ENCODE measurements around the gene CDR2L. TPM values are rescaled to one million over a fixed set of nuclear protein-coding genes. Genes with fewer than 3 reads are reported as not detected.
A peak's percentile ranks its signal among the peaks of the same experiment; 100 is the strongest.

Gene CDR2L
- polyA plus RNA-seq, 2 donors: 3.6 to 4.3 TPM

GRCh38 chr17:75046407-75047289 lies 59.2 kb downstream of the CDR2L start, which contains the start of the genes ATP5PD and KCTD2:
TSS of gene ATP5PD (minus strand) at chr17:75046969. CDS start at chr17:75042650, 4,319 bp downstream.
TSS of gene KCTD2 (plus strand) at chr17:75047225. CDS start at chr17:75047251, 26 bp downstream.
- Histone ChIP-seq H3K4me1 (ENCODE audit: control insufficient read depth in 2 of 2, insufficient read depth in 2 of 2, low read length in 1 of 2) (peaks cover 0 to 2% of the 10 kb centered on the region in 2 donors), H3K36me3 (ENCODE audit: control insufficient read depth in 2 of 2, insufficient read depth in 2 of 2, low read length in 1 of 2) (peaks cover 4 to 6% of the 10 kb centered on the region in 2 donors), H3K27ac (ENCODE audit: low read depth in 2 of 2, low read length in 1 of 2) (peak within 1 kb of the TSS; percentile 98 to 99), H3K27me3 (ENCODE audit: control insufficient read depth in 1 of 2, insufficient read depth in 2 of 2, low read length in 2 of 2) (no peaks in the 10 kb centered on the region), H3K4me3 (ENCODE audit: low read depth in 1 of 2, low read length in 2 of 2) (peak within 1 kb of the TSS; percentile 83 to 100), H3K9me3 (ENCODE audit: control insufficient read depth in 2 of 2, insufficient read depth in 1 of 2, low read depth in 1 of 2, low read length in 1 of 2) (no peaks in the 10 kb centered on the region)
- WGBS, 2 donors: 0% methylated on average over 58 to 72 of the region's 72 CpGs

- Histone ChIP-seq H3K4me3 (ENCODE audit: low read depth in 1 of 2, low read length in 2 of 2) (peak overlapping the region; percentile 83 to 100), H3K9me3 (ENCODE audit: control insufficient read depth in 2 of 2, insufficient read depth in 1 of 2, low read depth in 1 of 2, low read length in 1 of 2) (no peaks in the 10 kb centered on the region), H3K4me1 (ENCODE audit: control insufficient read depth in 2 of 2, insufficient read depth in 2 of 2, low read length in 1 of 2) (peaks cover 0 to 2% of the 10 kb centered on the region in 2 donors), H3K27me3 (ENCODE audit: control insufficient read depth in 1 of 2, insufficient read depth in 2 of 2, low read length in 2 of 2) (no peaks in the 10 kb centered on the region), H3K27ac (ENCODE audit: low read depth in 2 of 2, low read length in 1 of 2) (peak overlapping the region; percentile 98 to 99), H3K36me3 (ENCODE audit: control insufficient read depth in 2 of 2, insufficient read depth in 2 of 2, low read length in 1 of 2) (peaks cover 0 to 4% of the 10 kb centered on the region in 2 donors)
- 0 to 1% methylated on average over 37 to 38 of the region's 38 CpGs for WGBS, 2 donors
These were observed 60.1 kb downstream of the CDR2L start for GRCh38 chr17:75047398-75048098.

GRCh38 chr17:75048249-75048878 lies 60.9 kb downstream of the CDR2L start:
- no peaks in the 10 kb centered on the region for H3K9me3 ChIP-seq (ENCODE audit: control insufficient read depth in 2 of 2, insufficient read depth in 1 of 2, low read depth in 1 of 2, low read length in 1 of 2)
- peaks cover 3 to 8% of the 10 kb centered on the region in 2 donors for H3K36me3 ChIP-seq (ENCODE audit: control insufficient read depth in 2 of 2, insufficient read depth in 2 of 2, low read length in 1 of 2)
- peaks cover 0 to 2% of the 10 kb centered on the region in 2 donors for H3K4me1 ChIP-seq (ENCODE audit: control insufficient read depth in 2 of 2, insufficient read depth in 2 of 2, low read length in 1 of 2)
- H3K4me3 ChIP-seq (ENCODE audit: low read depth in 1 of 2, low read length in 2 of 2): peak overlapping the region in 1 of 2 donors; percentile 83
- 18 to 31% methylated on average over 5 of the region's 5 CpGs for whole genome bisulfite sequencing, 2 donors
- no peaks in the 10 kb centered on the region for H3K27me3 ChIP-seq (ENCODE audit: control insufficient read depth in 1 of 2, insufficient read depth in 2 of 2, low read length in 2 of 2)
- H3K27ac ChIP-seq (ENCODE audit: low read depth in 2 of 2, low read length in 1 of 2): peak overlapping the region; percentile 98 to 99

- H3K36me3 ChIP-seq (ENCODE audit: control insufficient read depth in 2 of 2, insufficient read depth in 2 of 2, low read length in 1 of 2): peaks cover 3 to 11% of the 10 kb centered on the region in 2 donors
- no peak overlapping the region for H3K27ac ChIP-seq (ENCODE audit: low read depth in 2 of 2, low read length in 1 of 2)
These were observed 61.6 kb downstream of the CDR2L start for GRCh38 chr17:75049057-75049456.

GRCh38 chr17:75049706-75050105 lies 62.3 kb downstream of the CDR2L start:
- no peaks in the 10 kb centered on the region for H3K9me3 ChIP-seq (ENCODE audit: control insufficient read depth in 2 of 2, insufficient read depth in 1 of 2, low read depth in 1 of 2, low read length in 1 of 2)
- H3K36me3 ChIP-seq (ENCODE audit: control insufficient read depth in 2 of 2, insufficient read depth in 2 of 2, low read length in 1 of 2): peaks cover 3 to 11% of the 10 kb centered on the region in 2 donors
- H3K4me3 ChIP-seq (ENCODE audit: low read depth in 1 of 2, low read length in 2 of 2): no peak overlapping the region
- H3K4me1 ChIP-seq (ENCODE audit: control insufficient read depth in 2 of 2, insufficient read depth in 2 of 2, low read length in 1 of 2): peaks cover 0 to 2% of the 10 kb centered on the region in 2 donors
- H3K27ac ChIP-seq (ENCODE audit: low read depth in 2 of 2, low read length in 1 of 2): no peak overlapping the region
- H3K27me3 ChIP-seq (ENCODE audit: control insufficient read depth in 1 of 2, insufficient read depth in 2 of 2, low read length in 2 of 2): no peaks in the 10 kb centered on the region

More at GRCh38 chr17:75049057-75049456, 61.6 kb downstream of the CDR2L start:
- Histone ChIP-seq H3K9me3 (ENCODE audit: control insufficient read depth in 2 of 2, insufficient read depth in 1 of 2, low read depth in 1 of 2, low read length in 1 of 2) (no peaks in the 10 kb centered on the region), H3K4me3 (ENCODE audit: low read depth in 1 of 2, low read length in 2 of 2) (no peak overlapping the region), H3K4me1 (ENCODE audit: control insufficient read depth in 2 of 2, insufficient read depth in 2 of 2, low read length in 1 of 2) (peaks cover 0 to 2% of the 10 kb centered on the region in 2 donors), H3K27me3 (ENCODE audit: control insufficient read depth in 1 of 2, insufficient read depth in 2 of 2, low read length in 2 of 2) (no peaks in the 10 kb centered on the region)
- WGBS, 2 donors: 75 to 81% methylated on average over 5 of the region's 5 CpGs

- peaks cover 3 to 11% of the 10 kb centered on the region in 2 donors for H3K36me3 ChIP-seq (ENCODE audit: control insufficient read depth in 2 of 2, insufficient read depth in 2 of 2, low read length in 1 of 2)
These were observed 64.5 kb downstream of the CDR2L start for GRCh38 chr17:75051941-75052340.

More at GRCh38 chr17:75051941-75052340, 64.5 kb downstream of the CDR2L start:
- Histone ChIP-seq H3K4me3 (ENCODE audit: low read depth in 1 of 2, low read length in 2 of 2) (no peak overlapping the region), H3K27me3 (ENCODE audit: control insufficient read depth in 1 of 2, insufficient read depth in 2 of 2, low read length in 2 of 2) (no peaks in the 10 kb centered on the region), H3K9me3 (ENCODE audit: control insufficient read depth in 2 of 2, insufficient read depth in 1 of 2, low read depth in 1 of 2, low read length in 1 of 2) (no peaks in the 10 kb centered on the region), H3K4me1 (ENCODE audit: control insufficient read depth in 2 of 2, insufficient read depth in 2 of 2, low read length in 1 of 2) (no peaks in the 10 kb centered on the region), H3K27ac (ENCODE audit: low read depth in 2 of 2, low read length in 1 of 2) (no peak overlapping the region)
- 80 to 86% methylated on average over 2 of the region's 2 CpGs for WGBS, 2 donors

Other genes with a start within 250 kb of the CDR2L start
- gene NHERF1, start 239.0 kb upstream of the CDR2L start, polyA plus RNA-seq: 100 to 1,000 TPM; 108 to 224 TPM
- gene NAT9, start 211.3 kb upstream of the CDR2L start, polyA plus RNA-seq: 10 to 100 TPM; 19.7 to 25.6 TPM
- under 1 TPM; 0.08 to 0.10 TPM for gene GRIN2C, start 127.7 kb upstream of the CDR2L start, polyA plus RNA-seq
- gene FDXR, start 114.6 kb upstream of the CDR2L start, polyA plus RNA-seq: 10 to 100 TPM; 13.4 to 28.9 TPM
- 1 to 10 TPM; 1.8 to 2.6 TPM for gene FADS6, start 94.0 kb upstream of the CDR2L start, polyA plus RNA-seq
- 10 to 100 TPM in 1 of 2 donors, 1 to 10 TPM in 1; 6.0 to 11.9 TPM for gene USH1G, start 64.4 kb upstream of the CDR2L start, polyA plus RNA-seq
- under 1 TPM; 0.61 to 0.77 TPM for gene OTOP2, start 63.4 kb upstream of the CDR2L start, polyA plus RNA-seq
- 10 to 100 TPM; 11.2 to 16.1 TPM for gene OTOP3, start 51.7 kb upstream of the CDR2L start, polyA plus RNA-seq
- 1 to 10 TPM; 2.7 to 6.6 TPM for gene HID1, start 14.9 kb upstream of the CDR2L start, polyA plus RNA-seq
- gene MRPL58, start 25.0 kb downstream of the CDR2L start, polyA plus RNA-seq: 10 to 100 TPM; 31.8 to 42.4 TPM
- gene ATP5PD, start 59.3 kb downstream of the CDR2L start, polyA plus RNA-seq: 100 to 1,000 TPM; 465 to 697 TPM
- gene KCTD2, start 59.6 kb downstream of the CDR2L start, polyA plus RNA-seq: 10 to 100 TPM in 1 of 2 donors, 1 to 10 TPM in 1; 10.0 to 11.5 TPM
- 1 to 10 TPM; 8.7 to 10.0 TPM for gene SLC16A5, start 100.3 kb downstream of the CDR2L start, polyA plus RNA-seq
- 1 to 10 TPM; 6.3 to 7.0 TPM for gene ARMC7, start 122.3 kb downstream of the CDR2L start, polyA plus RNA-seq
- gene NT5C, start 144.1 kb downstream of the CDR2L start, polyA plus RNA-seq: 10 to 100 TPM; 64.2 to 79.0 TPM
- gene JPT1, start 166.9 kb downstream of the CDR2L start, polyA plus RNA-seq: 100 to 1,000 TPM; 292 to 300 TPM
- 10 to 100 TPM; 68.8 to 76.0 TPM for gene SUMO2, start 195.3 kb downstream of the CDR2L start, polyA plus RNA-seq
- 10 to 100 TPM; 31.1 to 37.1 TPM for gene NUP85, start 218.0 kb downstream of the CDR2L start, polyA plus RNA-seq